ENCODE data around the gene RASSF8. TPM values are rescaled to one million over a fixed set of nuclear protein-coding genes. Genes with fewer than 3 reads are reported as not detected.

RASSF8 gene
- total RNA-seq, 4 donors from 2014 or later = 56.8 to 81.0 (median 77.3) TPM

- Histone ChIP-seq H3K27ac (replicated peaks in 1 of 4) (no peak overlapping the region), H3K4me1 (no peaks in the 10 kb centered on the region), H3K9me3 (no peaks in the 10 kb centered on the region), H3K4me3 (no peak overlapping the region), H3K27me3 (no peaks in the 10 kb centered on the region), H3K36me3 (no peaks in the 10 kb centered on the region)
- DNase-seq (ENCODE audit: extremely low spot score) = no peak
- intact Hi-C loops (cut with DNase I) = no loop called here
- TF ChIP-seq, protein P1, sequence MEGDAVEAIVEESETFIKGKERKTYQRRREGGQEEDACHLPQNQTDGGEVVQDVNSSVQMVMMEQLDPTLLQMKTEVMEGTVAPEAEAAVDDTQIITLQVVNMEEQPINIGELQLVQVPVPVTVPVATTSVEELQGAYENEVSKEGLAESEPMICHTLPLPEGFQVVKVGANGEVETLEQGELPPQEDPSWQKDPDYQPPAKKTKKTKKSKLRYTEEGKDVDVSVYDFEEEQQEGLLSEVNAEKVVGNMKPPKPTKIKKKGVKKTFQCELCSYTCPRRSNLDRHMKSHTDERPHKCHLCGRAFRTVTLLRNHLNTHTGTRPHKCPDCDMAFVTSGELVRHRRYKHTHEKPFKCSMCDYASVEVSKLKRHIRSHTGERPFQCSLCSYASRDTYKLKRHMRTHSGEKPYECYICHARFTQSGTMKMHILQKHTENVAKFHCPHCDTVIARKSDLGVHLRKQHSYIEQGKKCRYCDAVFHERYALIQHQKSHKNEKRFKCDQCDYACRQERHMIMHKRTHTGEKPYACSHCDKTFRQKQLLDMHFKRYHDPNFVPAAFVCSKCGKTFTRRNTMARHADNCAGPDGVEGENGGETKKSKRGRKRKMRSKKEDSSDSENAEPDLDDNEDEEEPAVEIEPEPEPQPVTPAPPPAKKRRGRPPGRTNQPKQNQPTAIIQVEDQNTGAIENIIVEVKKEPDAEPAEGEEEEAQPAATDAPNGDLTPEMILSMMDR (IDR thresholded peaks at IDR 0.05) = no peak
- TF ChIP-seq POLR2A (IDR thresholded peaks at IDR 0.05; ENCODE audit: low read depth) = no peak
- TF ChIP-seq EP300 (IDR thresholded peaks at IDR 0.05) = no peak
- no peak for TF ChIP-seq POLR2AphosphoS5 (IDR thresholded peaks at IDR 0.05)
- WGBS = 77% methylated on average over 9 of the region's 9 CpGs
Measured at GRCh38 chr12:25935355-25936144, 22.9 kb upstream of the RASSF8 start.

DNA sequence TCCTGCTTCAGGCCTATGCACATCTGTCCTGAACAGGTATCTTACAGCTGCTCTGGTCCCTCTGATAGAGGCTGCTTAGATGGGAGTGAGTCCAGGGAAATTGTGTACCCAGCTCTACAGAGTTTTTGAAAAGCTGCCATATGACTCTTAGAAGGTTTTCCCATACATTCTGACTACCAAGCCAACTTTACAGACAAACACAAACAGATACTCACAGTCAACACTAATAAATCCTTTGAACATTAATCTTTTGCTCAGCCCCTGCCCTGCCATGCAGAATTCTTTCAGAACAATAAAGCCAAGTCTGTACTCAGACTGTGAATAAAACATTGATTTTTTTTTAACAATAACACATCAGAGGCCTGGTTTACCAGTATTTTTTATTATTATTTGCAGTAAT is 21.4 kb upstream of the RASSF8 start:
- H3K36me3 ChIP-seq = no peaks in the 10 kb centered on the region
- intact Hi-C loops (cut with DNase I) = no loop called here
- TF ChIP-seq, protein P1 (IDR thresholded peaks at IDR 0.05) = no peak
- TF ChIP-seq POLR2AphosphoS5 (IDR thresholded peaks at IDR 0.05) (no peak), EP300 (IDR thresholded peaks at IDR 0.05) (no peak), POLR2A (IDR thresholded peaks at IDR 0.05; ENCODE audit: low read depth) (no peak)
- H3K27ac ChIP-seq (replicated peaks in 1 of 4) = no peak overlapping the region
- H3K9me3 ChIP-seq = no peaks in the 10 kb centered on the region
- no peak overlapping the region for H3K4me3 ChIP-seq
- no peak for DNase-seq (ENCODE audit: extremely low spot score)
- H3K4me1 ChIP-seq = no peaks in the 10 kb centered on the region
- no peaks in the 10 kb centered on the region for H3K27me3 ChIP-seq

DNA sequence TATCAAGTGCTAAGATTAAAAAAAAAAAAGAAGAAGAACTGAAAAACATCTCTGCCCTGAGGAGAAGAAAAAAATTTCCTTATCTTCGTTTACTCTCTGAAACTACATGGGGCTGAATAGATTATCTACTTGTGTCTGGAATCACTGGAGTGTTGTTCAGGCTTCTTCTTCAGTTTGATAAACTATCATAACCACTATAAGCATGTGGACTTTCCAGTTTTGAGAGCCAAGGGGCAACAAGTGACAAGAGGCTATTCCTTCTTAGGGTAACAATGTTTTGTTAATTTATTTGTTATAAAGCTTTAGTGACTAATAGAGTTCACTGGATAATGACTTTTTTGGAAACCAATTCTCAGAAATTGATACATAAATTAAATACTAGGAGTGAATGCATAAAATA is 19.9 kb upstream of the RASSF8 start:
- intact Hi-C loops (cut with DNase I) = no loop called here
- H3K4me3 ChIP-seq = no peak overlapping the region
- H3K9me3 ChIP-seq = no peaks in the 10 kb centered on the region
- no peak overlapping the region for H3K27ac ChIP-seq (replicated peaks in 1 of 4)
- DNase-seq (ENCODE audit: extremely low spot score) = no peak
- H3K4me1 ChIP-seq = no peaks in the 10 kb centered on the region
- TF ChIP-seq POLR2AphosphoS5 (IDR thresholded peaks at IDR 0.05) (no peak), POLR2A (IDR thresholded peaks at IDR 0.05; ENCODE audit: low read depth) (no peak), EP300 (IDR thresholded peaks at IDR 0.05) (no peak)
- TF ChIP-seq, protein P1 (IDR thresholded peaks at IDR 0.05) = no peak
- whole genome bisulfite sequencing = 85% methylated on average over 1 of the region's 1 CpG
- no peaks in the 10 kb centered on the region for H3K36me3 ChIP-seq
- no peaks in the 10 kb centered on the region for H3K27me3 ChIP-seq

GRCh38 chr12:25939606-25940005 is 18.9 kb upstream of the RASSF8 start:
- Histone ChIP-seq H3K27me3 (no peaks in the 10 kb centered on the region), H3K9me3 (no peaks in the 10 kb centered on the region), H3K4me3 (no peak overlapping the region), H3K27ac (replicated peaks in 1 of 4) (no peak overlapping the region), H3K4me1 (no peaks in the 10 kb centered on the region), H3K36me3 (no peaks in the 10 kb centered on the region)
- TF ChIP-seq EP300 (IDR thresholded peaks at IDR 0.05) (no peak), POLR2AphosphoS5 (IDR thresholded peaks at IDR 0.05) (no peak), POLR2A (IDR thresholded peaks at IDR 0.05; ENCODE audit: low read depth) (no peak)
- TF ChIP-seq, protein P1 (IDR thresholded peaks at IDR 0.05) = no peak
- 94% methylated on average over 2 of the region's 2 CpGs for WGBS
- DNase-seq (ENCODE audit: extremely low spot score) = no peak
- intact Hi-C loops (cut with DNase I) = no loop called here

DNA sequence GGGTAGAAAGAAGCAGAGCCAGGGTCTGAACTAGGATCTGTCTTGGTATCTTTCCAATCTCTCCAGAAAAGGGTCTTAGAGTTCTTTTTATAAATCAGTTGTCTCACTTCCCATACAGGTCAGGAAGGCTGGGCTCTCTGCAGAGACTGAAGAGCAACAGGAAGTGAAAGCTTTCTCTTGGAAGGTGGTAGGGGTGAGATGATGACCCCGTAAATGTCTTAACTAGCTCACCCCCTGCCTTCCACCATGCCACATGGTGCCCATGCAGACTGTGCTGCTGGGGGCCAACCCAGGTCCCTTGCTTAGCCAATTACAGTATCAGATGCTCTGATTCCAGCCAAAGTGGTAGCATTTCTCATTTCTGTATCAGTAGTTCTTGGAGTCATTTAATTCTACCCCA is 17.6 kb upstream of the RASSF8 start:
- H3K27ac ChIP-seq (replicated peaks in 1 of 4) = no peak overlapping the region
- no peaks in the 10 kb centered on the region for H3K9me3 ChIP-seq
- no peak for DNase-seq (ENCODE audit: extremely low spot score)
- peaks cover 0 to 4% (median 0%) of the 10 kb centered on the region in 4 donors for H3K36me3 ChIP-seq
- H3K27me3 ChIP-seq = no peaks in the 10 kb centered on the region
- no peaks in the 10 kb centered on the region for H3K4me1 ChIP-seq
- 92% methylated on average over 1 of the region's 1 CpG for WGBS
- TF ChIP-seq EP300 (IDR thresholded peaks at IDR 0.05) = no peak
- no peak for TF ChIP-seq POLR2A (IDR thresholded peaks at IDR 0.05; ENCODE audit: low read depth)
- TF ChIP-seq, protein P1 (IDR thresholded peaks at IDR 0.05) = no peak
- TF ChIP-seq POLR2AphosphoS5 (IDR thresholded peaks at IDR 0.05) = no peak
- intact Hi-C loops (cut with DNase I) = no loop called here
- no peak overlapping the region for H3K4me3 ChIP-seq

Data from esophagus muscularis mucosa (tissue), 4 donors.